Keratinocyte (primary cell): ENCODE data around the gene PLXDC1. TPM values are rescaled to one million over a fixed set of nuclear protein-coding genes. Genes with fewer than 3 reads are reported as not detected.
"Not testable (repeated sequence)": the region's sequence is repeated elsewhere in the genome, so short reads cannot be mapped to it uniquely, and the experiment has no call there.

Experiments used
- DNase-seq: peaks from one replicate; pipeline ENCODE4 v3.0.0-alpha.2; 2011; ENCODE audit warnings: low read depth, missing footprints, low spot score
- FAIRE-seq: peaks from 2 replicates; lab custom pipeline; 2011; peaks lifted over from hg19 to GRCh38; lab: Jason Lieb, UNC
- H2AFZ ChIP-seq: 2 replicates; pipeline ENCODE4 v1.6.0; 2012; ENCODE audit warnings: low read length, control low read depth, inconsistent platforms; ENCODE audit not compliant: control insufficient read depth
- H3K27ac ChIP-seq: 2 replicates; pipeline ENCODE4 v1.5.1; 2011; ENCODE audit warnings: low read length; ENCODE audit not compliant: control insufficient read depth, insufficient read depth
- H3K27me3 ChIP-seq: 3 replicates; pipeline ENCODE4 v1.6.0; 2011; ENCODE audit warnings: low read length; ENCODE audit not compliant: control insufficient read depth, insufficient read depth; ENCODE audit errors: extremely low read depth
- H3K36me3 ChIP-seq, 2 experiments: 2 replicates in 1 of 2; 3 replicates in 1 of 2; pipeline ENCODE4 v1.5.1; 2011; ENCODE audit warnings: low read length in 2 of 2, mild to moderate bottlenecking in 1 of 2; ENCODE audit not compliant: control insufficient read depth in 2 of 2, insufficient read depth in 2 of 2; ENCODE audit errors: extremely low read depth in 1 of 2
- H3K4me1 ChIP-seq: 3 replicates; pipeline ENCODE4 v1.5.1; 2011; ENCODE audit warnings: low read length; ENCODE audit not compliant: control insufficient read depth, insufficient read depth; ENCODE audit errors: extremely low read depth
- H3K4me2 ChIP-seq: 3 replicates; pipeline ENCODE4 v1.6.0; 2011; ENCODE audit warnings: low read depth, low read length; ENCODE audit not compliant: control insufficient read depth, insufficient read depth; ENCODE audit errors: extremely low read depth
- H3K4me3 ChIP-seq, 3 experiments: fragments of 200-600 bp in 1 of 3; sonication (generic) in 1 of 3; 2 replicates in 2 of 3; 3 replicates in 1 of 3; pipeline ENCODE4 v1.5.1; 2011 to 2016; ENCODE audit warnings: low read length in 3 of 3, mild to moderate bottlenecking in 3 of 3, control low read depth in 2 of 3, inconsistent platforms in 1 of 3, low read depth in 1 of 3, mixed read lengths in 1 of 3, mixed run types in 1 of 3, moderate library complexity in 1 of 3; ENCODE audit not compliant: control insufficient read depth in 2 of 3, insufficient read depth in 2 of 3; ENCODE audit errors: extremely low read depth in 1 of 3
- H3K79me2 ChIP-seq: 2 replicates; pipeline ENCODE4 v1.6.0; 2012; ENCODE audit warnings: low read length; ENCODE audit not compliant: control insufficient read depth, insufficient read depth
- H3K9ac ChIP-seq: 3 replicates; pipeline ENCODE4 v1.6.0; 2011; ENCODE audit warnings: low read length; ENCODE audit not compliant: control insufficient read depth, insufficient read depth; ENCODE audit errors: extremely low read depth
- H3K9me1 ChIP-seq: 3 replicates; pipeline ENCODE4 v1.6.0; 2011; ENCODE audit warnings: low read length; ENCODE audit not compliant: control insufficient read depth, insufficient read depth; ENCODE audit errors: extremely low read depth
- H3K9me3 ChIP-seq: 2 replicates; pipeline ENCODE4 v1.5.1; 2012; ENCODE audit warnings: low read depth, low read length; ENCODE audit not compliant: control insufficient read depth
- H4K20me1 ChIP-seq: 3 replicates; pipeline ENCODE4 v1.6.0; 2011; ENCODE audit warnings: low read length; ENCODE audit not compliant: control insufficient read depth, insufficient read depth; ENCODE audit errors: extremely low read depth
- CTCF ChIP-seq, 3 experiments: IDR thresholded peaks in 1 of 3; conservative IDR thresholded peaks in 1 of 3; optimal IDR thresholded peaks in 1 of 3; 2 replicates in 2 of 3; 3 replicates in 1 of 3; pipeline versions ENCODE3 to v1.5.1; 2011; ENCODE audit warnings: low read length in 3 of 3, mild to moderate bottlenecking in 3 of 3, moderate library complexity in 2 of 3, control low read depth in 1 of 3, inconsistent platforms in 1 of 3; ENCODE audit not compliant: insufficient read depth in 2 of 3; ENCODE audit errors: extremely low read depth in 1 of 3
- EZH2 ChIP-seq: IDR thresholded peaks from one replicate; pipeline ENCODE4 v1.6.1; 2012; ENCODE audit warnings: inconsistent platforms, mild to moderate bottlenecking, low read length, moderate library complexity
- dilution Hi-C: fragments of 300-500 bp; cut with MboI; formaldehyde crosslinking; loops from one replicate; pipeline ENCODE4 v1.7.0; 2020; ENCODE audit warnings: low sequenced_read_pairs; ENCODE audit not compliant: extremely low pct_ligation_motif_present
- polyA plus RNA-seq, 5 experiments: library from polyadenylated mRNA; depleted of rRNA in 3 of 5; stranded (reverse) in 3 of 5; stranded (forward) in 1 of 5; unstranded in 1 of 5; fragments of >200 nt; gene quantifications; 1 replicate in 1 of 5; 2 replicates in 3 of 5; 3 replicates in 1 of 5; pipeline versions ENCODE4 v1.2.1 to v1.2.3, GENCODE V29; 2011 to 2012; ENCODE audit warnings: missing spikeins in 2 of 5, low read depth in 1 of 5, low replicate concordance in 1 of 5

PLXDC1 gene
- polyA plus RNA-seq, 1 donor (not counting 4 experiments of a cell fraction or from before 2014, with no cell fraction given): 0.35 TPM

DNA sequence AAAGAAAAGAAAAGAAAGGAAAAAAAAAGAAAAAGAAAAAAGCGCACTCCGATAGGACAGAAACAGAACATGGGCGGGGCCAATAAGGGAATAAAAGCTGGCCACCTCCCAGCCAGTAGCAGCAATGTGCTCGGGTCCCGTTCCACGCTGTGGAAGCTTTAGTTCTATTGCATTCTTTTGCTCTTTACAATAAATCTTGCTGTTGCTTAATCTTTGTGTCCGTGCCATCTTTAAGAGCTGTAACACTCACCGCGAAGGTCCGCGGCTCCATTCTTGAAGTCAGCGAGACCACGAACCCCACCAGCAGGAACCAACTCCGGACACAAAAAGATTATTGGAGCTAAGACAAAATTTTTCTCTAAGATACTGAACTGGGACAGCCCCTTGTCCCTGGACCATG is 17.7 kb upstream of the PLXDC1 start:
- TF ChIP-seq CTCF (optimal IDR thresholded peaks at IDR 0.05 in 1 of 3, IDR thresholded peaks at IDR 0.05 in 1 of 3, conservative IDR thresholded peaks at IDR 0.05 in 1 of 3; ENCODE audit: extremely low read depth in 1 of 3, insufficient read depth in 2 of 3, low read length in 3 of 3): no peak
- TF ChIP-seq EZH2: no peak
- Histone ChIP-seq H3K4me2 (no peak overlapping the region), H2AFZ (no peak overlapping the region), H3K79me2 (no peaks in the 10 kb centered on the region), H3K9me3 (no peaks in the 10 kb centered on the region), H3K27ac (no peak overlapping the region), H3K27me3 (peaks cover 10% of the 10 kb centered on the region), H3K4me1 (peaks cover 9% of the 10 kb centered on the region), H3K9ac (no peak overlapping the region), H4K20me1 (no peaks in the 10 kb centered on the region), H3K9me1 (no peaks in the 10 kb centered on the region), H3K36me3 (no peaks in the 10 kb centered on the region), H3K4me3 (no peak overlapping the region)
- DNase-seq: no peak
- no peak for FAIRE-seq
- dilution Hi-C loops: no loop called here

GRCh38 chr17:39168503-39168902 is 17.1 kb upstream of the PLXDC1 start:
- dilution Hi-C loops, H3K27ac ChIP-seq: not testable (repeated sequence)

DNA sequence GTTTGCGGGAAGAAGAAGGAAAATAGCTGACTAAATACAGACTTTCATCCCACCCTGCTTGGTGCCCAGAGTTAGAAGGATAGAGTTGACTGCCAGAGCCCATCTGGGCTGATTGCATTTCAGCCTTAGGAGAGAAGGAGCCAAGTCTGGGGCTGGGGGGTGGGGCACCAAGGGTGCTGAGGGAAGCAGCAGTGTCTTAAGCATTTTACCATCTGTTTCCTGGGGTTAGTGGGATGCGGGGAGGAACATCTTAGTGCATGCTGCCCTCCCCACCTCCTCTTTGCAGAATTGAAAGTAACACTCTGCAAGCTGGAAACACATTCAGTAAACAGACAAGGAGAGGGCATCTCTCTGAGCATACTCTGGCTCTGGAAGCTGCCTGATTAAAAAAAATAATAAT is 16.0 kb upstream of the PLXDC1 start:
- FAIRE-seq (no peak), DNase-seq (no peak)
- Histone ChIP-seq H3K4me1 (peaks cover 9% of the 10 kb centered on the region), H3K4me2 (no peak overlapping the region), H3K79me2 (no peaks in the 10 kb centered on the region), H3K9ac (no peak overlapping the region), H3K27ac (no peak overlapping the region), H2AFZ (no peak overlapping the region), H4K20me1 (no peaks in the 10 kb centered on the region), H3K9me3 (no peaks in the 10 kb centered on the region), H3K4me3 (no peak overlapping the region), H3K27me3 (peaks cover 10% of the 10 kb centered on the region), H3K9me1 (no peaks in the 10 kb centered on the region), H3K36me3 (no peaks in the 10 kb centered on the region)
- dilution Hi-C loops: no loop called here
- TF ChIP-seq CTCF (optimal IDR thresholded peaks at IDR 0.05 in 1 of 3, IDR thresholded peaks at IDR 0.05 in 1 of 3, conservative IDR thresholded peaks at IDR 0.05 in 1 of 3; ENCODE audit: extremely low read depth in 1 of 3, insufficient read depth in 2 of 3, low read length in 3 of 3) (no peak), EZH2 (no peak)

More at GRCh38 chr17:39168503-39168902, 17.1 kb upstream of the PLXDC1 start:
- not testable (repeated sequence) for H3K4me1 ChIP-seq, DNase-seq, H3K9ac ChIP-seq, H3K4me3 ChIP-seq, H3K79me2 ChIP-seq, H4K20me1 ChIP-seq, FAIRE-seq, H3K9me1 ChIP-seq, H3K9me3 ChIP-seq, H3K4me2 ChIP-seq, H3K36me3 ChIP-seq, H2AFZ ChIP-seq
- H3K27me3 ChIP-seq: peaks cover 10% of the 10 kb centered on the region
